Keratinocyte (primary cell): ENCODE data around the gene KLF16. TPM values are rescaled to one million over a fixed set of nuclear protein-coding genes. Genes with fewer than 3 reads are reported as not detected.

ENCODE experiments used
- DNase-seq: peaks from one replicate; pipeline ENCODE4 v3.0.0-alpha.2; 2011; ENCODE audit warnings: low read depth, missing footprints, low spot score
- FAIRE-seq: peaks from 2 replicates; lab custom pipeline; 2011; peaks lifted over from hg19 to GRCh38; lab: Jason Lieb, UNC
- H2AFZ ChIP-seq: 2 replicates; pipeline ENCODE4 v1.6.0; 2012; ENCODE audit warnings: low read length, control low read depth, inconsistent platforms; ENCODE audit not compliant: control insufficient read depth
- H3K27ac ChIP-seq: 2 replicates; pipeline ENCODE4 v1.5.1; 2011; ENCODE audit warnings: low read length; ENCODE audit not compliant: control insufficient read depth, insufficient read depth
- H3K27me3 ChIP-seq: 3 replicates; pipeline ENCODE4 v1.6.0; 2011; ENCODE audit warnings: low read length; ENCODE audit not compliant: control insufficient read depth, insufficient read depth; ENCODE audit errors: extremely low read depth
- H3K36me3 ChIP-seq, 2 experiments: 2 replicates in 1 of 2; 3 replicates in 1 of 2; pipeline ENCODE4 v1.5.1; 2011; ENCODE audit warnings: low read length in 2 of 2, mild to moderate bottlenecking in 1 of 2; ENCODE audit not compliant: control insufficient read depth in 2 of 2, insufficient read depth in 2 of 2; ENCODE audit errors: extremely low read depth in 1 of 2
- H3K4me1 ChIP-seq: 3 replicates; pipeline ENCODE4 v1.5.1; 2011; ENCODE audit warnings: low read length; ENCODE audit not compliant: control insufficient read depth, insufficient read depth; ENCODE audit errors: extremely low read depth
- H3K4me2 ChIP-seq: 3 replicates; pipeline ENCODE4 v1.6.0; 2011; ENCODE audit warnings: low read depth, low read length; ENCODE audit not compliant: control insufficient read depth, insufficient read depth; ENCODE audit errors: extremely low read depth
- H3K4me3 ChIP-seq, 3 experiments: fragments of 200-600 bp in 1 of 3; sonication (generic) in 1 of 3; 2 replicates in 2 of 3; 3 replicates in 1 of 3; pipeline ENCODE4 v1.5.1; 2011 to 2016; ENCODE audit warnings: low read length in 3 of 3, mild to moderate bottlenecking in 3 of 3, control low read depth in 2 of 3, inconsistent platforms in 1 of 3, low read depth in 1 of 3, mixed read lengths in 1 of 3, mixed run types in 1 of 3, moderate library complexity in 1 of 3; ENCODE audit not compliant: control insufficient read depth in 2 of 3, insufficient read depth in 2 of 3; ENCODE audit errors: extremely low read depth in 1 of 3
- H3K79me2 ChIP-seq: 2 replicates; pipeline ENCODE4 v1.6.0; 2012; ENCODE audit warnings: low read length; ENCODE audit not compliant: control insufficient read depth, insufficient read depth
- H3K9ac ChIP-seq: 3 replicates; pipeline ENCODE4 v1.6.0; 2011; ENCODE audit warnings: low read length; ENCODE audit not compliant: control insufficient read depth, insufficient read depth; ENCODE audit errors: extremely low read depth
- H3K9me1 ChIP-seq: 3 replicates; pipeline ENCODE4 v1.6.0; 2011; ENCODE audit warnings: low read length; ENCODE audit not compliant: control insufficient read depth, insufficient read depth; ENCODE audit errors: extremely low read depth
- H3K9me3 ChIP-seq: 2 replicates; pipeline ENCODE4 v1.5.1; 2012; ENCODE audit warnings: low read depth, low read length; ENCODE audit not compliant: control insufficient read depth
- H4K20me1 ChIP-seq: 3 replicates; pipeline ENCODE4 v1.6.0; 2011; ENCODE audit warnings: low read length; ENCODE audit not compliant: control insufficient read depth, insufficient read depth; ENCODE audit errors: extremely low read depth
- EZH2 ChIP-seq: IDR thresholded peaks from one replicate; pipeline ENCODE4 v1.6.1; 2012; ENCODE audit warnings: inconsistent platforms, mild to moderate bottlenecking, low read length, moderate library complexity
- dilution Hi-C: fragments of 300-500 bp; cut with MboI; formaldehyde crosslinking; loops from one replicate; pipeline ENCODE4 v1.7.0; 2020; ENCODE audit warnings: low sequenced_read_pairs; ENCODE audit not compliant: extremely low pct_ligation_motif_present
- polyA plus RNA-seq, 5 experiments: library from polyadenylated mRNA; depleted of rRNA in 3 of 5; stranded (reverse) in 3 of 5; stranded (forward) in 1 of 5; unstranded in 1 of 5; fragments of >200 nt; gene quantifications; 1 replicate in 1 of 5; 2 replicates in 3 of 5; 3 replicates in 1 of 5; pipeline versions ENCODE4 v1.2.1 to v1.2.3, GENCODE V29; 2011 to 2012; ENCODE audit warnings: missing spikeins in 2 of 5, low read depth in 1 of 5, low replicate concordance in 1 of 5
- TF ChIP-seq, protein P1 (sequence below), 3 experiments: IDR thresholded peaks in 1 of 3; conservative IDR thresholded peaks in 1 of 3; optimal IDR thresholded peaks in 1 of 3; 2 replicates in 2 of 3; 3 replicates in 1 of 3; pipeline versions ENCODE3 to v1.5.1; 2011; ENCODE audit warnings: low read length in 3 of 3, mild to moderate bottlenecking in 3 of 3, moderate library complexity in 2 of 3, control low read depth in 1 of 3, inconsistent platforms in 1 of 3; ENCODE audit not compliant: insufficient read depth in 2 of 3; ENCODE audit errors: extremely low read depth in 1 of 3

The KLF16 gene
- polyA plus RNA-seq, 1 donor (not counting 4 experiments of a cell fraction or from before 2014, with no cell fraction given) = 4.9 TPM

DNA sequence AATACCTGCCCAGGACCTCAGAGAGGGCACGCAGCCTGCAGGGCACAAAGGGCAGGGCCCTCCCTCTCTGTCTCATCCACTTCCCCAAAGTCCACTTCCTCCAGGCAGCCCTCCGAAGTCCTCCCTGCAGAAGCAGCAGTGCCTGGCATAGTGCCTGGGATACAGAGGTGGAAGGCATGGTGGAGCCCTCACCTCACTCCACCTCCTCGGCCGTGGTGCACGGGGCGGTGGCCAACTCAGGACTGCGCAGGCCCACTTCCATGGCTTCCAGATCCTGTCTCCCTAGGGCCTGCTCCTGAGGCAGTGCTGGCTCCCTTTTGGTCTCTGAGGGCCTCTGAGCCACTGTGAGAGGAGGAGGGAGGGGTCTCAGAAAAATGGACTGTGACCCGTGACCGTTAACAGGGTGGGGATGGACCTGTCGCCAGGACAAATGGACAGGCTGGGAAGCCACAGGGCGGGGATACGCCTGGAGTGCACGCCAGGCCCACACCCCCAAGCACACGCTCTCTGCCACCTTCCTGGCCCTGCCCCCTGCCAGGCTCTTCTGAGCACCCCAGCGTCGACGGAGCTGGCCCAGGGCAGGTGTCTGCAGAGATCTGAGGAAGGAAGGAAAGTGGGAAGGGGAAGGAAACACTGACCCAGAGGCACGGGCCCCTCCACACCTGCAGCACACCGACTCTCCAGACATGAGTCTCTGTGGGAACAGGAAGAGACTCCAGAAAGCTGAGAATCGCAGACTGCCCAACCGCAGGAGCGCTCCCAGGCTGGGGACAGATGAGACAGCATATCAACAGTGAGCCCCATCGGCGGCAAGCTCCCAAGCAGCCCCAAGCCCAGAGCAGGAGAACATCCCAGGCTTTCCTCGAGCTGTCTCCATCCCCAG lies 23.5 kb downstream of the KLF16 start:
- Histone ChIP-seq H3K9me1 (no peaks in the 10 kb centered on the region), H3K9me3 (no peaks in the 10 kb centered on the region), H4K20me1 (peaks cover 42% of the 10 kb centered on the region), H2AFZ (no peak overlapping the region), H3K27ac (no peak overlapping the region), H3K4me2 (no peak overlapping the region), H3K27me3 (no peaks in the 10 kb centered on the region), H3K9ac (no peak overlapping the region), H3K4me1 (peaks cover 43% of the 10 kb centered on the region), H3K79me2 (peaks cover 90% of the 10 kb centered on the region), H3K4me3 (no peak overlapping the region), H3K36me3 (peaks cover 8 to 11% of the 10 kb centered on the region in 2 experiments)
- FAIRE-seq (no peak), DNase-seq (no peak)
- dilution Hi-C loops = no loop called here
- TF ChIP-seq EZH2 = no peak
- TF ChIP-seq, protein P1, sequence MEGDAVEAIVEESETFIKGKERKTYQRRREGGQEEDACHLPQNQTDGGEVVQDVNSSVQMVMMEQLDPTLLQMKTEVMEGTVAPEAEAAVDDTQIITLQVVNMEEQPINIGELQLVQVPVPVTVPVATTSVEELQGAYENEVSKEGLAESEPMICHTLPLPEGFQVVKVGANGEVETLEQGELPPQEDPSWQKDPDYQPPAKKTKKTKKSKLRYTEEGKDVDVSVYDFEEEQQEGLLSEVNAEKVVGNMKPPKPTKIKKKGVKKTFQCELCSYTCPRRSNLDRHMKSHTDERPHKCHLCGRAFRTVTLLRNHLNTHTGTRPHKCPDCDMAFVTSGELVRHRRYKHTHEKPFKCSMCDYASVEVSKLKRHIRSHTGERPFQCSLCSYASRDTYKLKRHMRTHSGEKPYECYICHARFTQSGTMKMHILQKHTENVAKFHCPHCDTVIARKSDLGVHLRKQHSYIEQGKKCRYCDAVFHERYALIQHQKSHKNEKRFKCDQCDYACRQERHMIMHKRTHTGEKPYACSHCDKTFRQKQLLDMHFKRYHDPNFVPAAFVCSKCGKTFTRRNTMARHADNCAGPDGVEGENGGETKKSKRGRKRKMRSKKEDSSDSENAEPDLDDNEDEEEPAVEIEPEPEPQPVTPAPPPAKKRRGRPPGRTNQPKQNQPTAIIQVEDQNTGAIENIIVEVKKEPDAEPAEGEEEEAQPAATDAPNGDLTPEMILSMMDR (optimal IDR thresholded peaks at IDR 0.05 in 1 of 3, IDR thresholded peaks at IDR 0.05 in 1 of 3, conservative IDR thresholded peaks at IDR 0.05 in 1 of 3; ENCODE audit: extremely low read depth in 1 of 3, insufficient read depth in 2 of 3, low read length in 3 of 3) = no peak

DNA sequence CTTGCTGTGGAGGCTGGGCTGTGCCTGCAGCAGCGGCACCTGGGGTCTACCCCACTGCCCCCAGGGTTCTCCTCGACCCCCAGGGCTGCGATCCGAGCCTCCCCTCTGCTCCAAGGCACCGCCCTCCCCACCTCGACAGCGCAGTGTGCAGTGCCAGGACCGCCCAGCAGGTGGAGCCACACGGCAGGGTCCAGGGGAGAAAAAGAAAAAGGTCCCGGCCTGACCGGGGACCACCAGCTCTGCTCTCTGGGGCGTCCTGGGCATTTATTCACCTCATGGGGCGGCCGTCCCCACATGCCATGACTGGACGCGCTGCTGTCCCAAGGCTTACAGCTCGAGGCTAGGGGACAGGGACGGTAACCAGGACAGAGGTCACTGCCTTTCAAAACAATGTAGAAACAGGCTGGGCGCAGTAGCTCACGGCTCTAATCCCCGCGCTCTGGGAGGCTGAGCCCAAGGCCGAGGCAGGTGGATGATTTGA lies 25.7 kb downstream of the KLF16 start:
- Histone ChIP-seq H3K4me3 (no peak overlapping the region), H3K27me3 (no peaks in the 10 kb centered on the region), H3K9me1 (no peaks in the 10 kb centered on the region), H3K27ac (no peak overlapping the region), H4K20me1 (peaks cover 45% of the 10 kb centered on the region), H2AFZ (no peak overlapping the region), H3K4me2 (no peak overlapping the region), H3K36me3 (peaks cover 11% of the 10 kb centered on the region in 2 experiments), H3K9ac (no peak overlapping the region), H3K9me3 (no peaks in the 10 kb centered on the region), H3K79me2 (peaks cover 87% of the 10 kb centered on the region), H3K4me1 (peaks cover 21% of the 10 kb centered on the region)
- no peak for DNase-seq
- TF ChIP-seq, protein P1 (optimal IDR thresholded peaks at IDR 0.05 in 1 of 3, IDR thresholded peaks at IDR 0.05 in 1 of 3, conservative IDR thresholded peaks at IDR 0.05 in 1 of 3; ENCODE audit: extremely low read depth in 1 of 3, insufficient read depth in 2 of 3, low read length in 3 of 3) = peak; percentile 84 to 97 (median 88)
- no peak for TF ChIP-seq EZH2
- dilution Hi-C loops = no loop called here
- FAIRE-seq = no peak
